ENCODE data around the gene BCL6B. TPM values are rescaled to one million over a fixed set of nuclear protein-coding genes. Genes with fewer than 3 reads are reported as not detected.
"Not testable (repeated sequence)": the region's sequence is repeated elsewhere in the genome, so short reads cannot be mapped to it uniquely, and the experiment has no call there.

BCL6B gene
- total RNA-seq, 1 donor from 2014 or later, result 117 TPM

DNA sequence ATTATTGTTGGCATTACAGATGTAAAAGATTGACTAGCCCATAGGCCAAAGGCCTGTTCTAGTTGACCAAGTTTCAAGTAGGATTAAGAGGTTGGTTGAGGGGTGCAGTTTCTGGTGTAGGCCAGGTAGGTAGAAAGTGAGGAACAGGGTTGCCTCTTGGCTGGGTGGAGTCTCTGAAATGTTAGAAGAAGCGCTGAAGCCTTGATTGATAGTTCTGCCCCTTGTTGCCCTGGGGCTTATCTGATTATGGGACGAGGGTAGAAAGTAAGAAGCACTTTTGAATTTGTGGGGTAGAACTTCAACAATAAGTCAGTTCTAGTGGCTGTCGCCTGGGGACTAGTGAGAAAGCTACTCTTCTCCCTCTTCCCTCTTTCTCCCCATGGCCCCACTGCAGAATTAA is 6.2 kb downstream of the BCL6B start:
- no peak for DNase-seq (ENCODE audit: low read depth, low spot score)

DNA sequence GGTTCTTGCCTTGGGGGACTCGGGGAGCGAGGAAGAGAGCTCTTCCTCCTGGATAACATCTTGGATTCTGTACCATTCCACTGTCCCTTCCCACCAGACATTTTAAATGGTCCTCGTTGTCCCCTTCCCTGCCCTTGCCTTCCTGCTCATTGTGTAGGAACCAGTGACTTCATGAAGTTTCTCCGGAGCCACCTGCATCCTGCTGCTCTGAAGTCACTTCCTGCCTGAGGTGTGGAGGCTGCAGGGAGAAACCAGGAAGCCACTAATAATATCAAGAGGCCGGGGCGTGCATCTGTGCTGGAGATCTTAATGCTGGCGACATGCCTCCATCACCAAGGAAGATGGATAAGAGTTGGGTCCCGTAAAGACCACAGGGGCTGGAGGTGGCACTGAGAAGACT is 6.8 kb downstream of the BCL6B start:
- peak; percentile 87 for DNase-seq (ENCODE audit: low read depth, low spot score)

DNA sequence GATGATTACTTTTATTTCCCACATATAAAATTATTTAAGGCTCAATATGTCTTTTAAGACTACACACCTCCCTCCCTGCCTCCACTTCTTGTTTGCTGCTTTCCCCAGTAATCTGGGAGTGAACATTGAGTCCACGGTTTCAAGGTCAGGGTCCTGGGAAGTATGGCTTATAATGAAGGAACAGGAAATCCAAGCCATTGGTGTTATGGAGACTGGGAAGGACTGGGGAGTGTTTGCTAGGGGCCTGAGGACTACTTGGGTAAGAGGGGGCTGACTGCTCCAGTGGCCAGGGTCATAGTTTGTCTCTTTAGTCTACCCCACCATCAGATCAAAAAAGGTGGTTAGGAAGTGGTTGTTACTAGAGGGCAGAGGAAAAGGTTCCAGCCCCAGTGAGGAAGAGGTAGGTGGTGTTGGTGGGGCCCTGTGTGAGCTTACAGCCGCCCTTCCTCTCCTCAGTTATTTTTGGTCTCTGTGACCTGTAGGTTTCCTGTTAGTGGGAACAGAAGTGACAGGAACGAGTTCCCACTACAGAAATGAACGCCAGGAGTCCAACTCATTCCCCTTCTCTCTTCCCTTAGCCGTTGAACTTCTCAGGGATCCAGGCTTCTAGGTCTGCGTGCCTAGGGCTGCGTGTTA is 12.2 kb downstream of the BCL6B start:
- DNase-seq (ENCODE audit: low read depth, low spot score), result no peak

GRCh38 chr17:7035591-7036368 is 12.9 kb downstream of the BCL6B start, which contains the start of gene SLC16A13:
TSS of gene SLC16A13 (plus strand) at chr17:7036015. CDS start at chr17:7036383, 368 bp downstream.
- peak; percentile 86 for DNase-seq (ENCODE audit: low read depth, low spot score)

- no peak for DNase-seq (ENCODE audit: low read depth, low spot score)
Measured at GRCh38 chr17:7038025-7038862, 15.4 kb downstream of the BCL6B start.

DNA sequence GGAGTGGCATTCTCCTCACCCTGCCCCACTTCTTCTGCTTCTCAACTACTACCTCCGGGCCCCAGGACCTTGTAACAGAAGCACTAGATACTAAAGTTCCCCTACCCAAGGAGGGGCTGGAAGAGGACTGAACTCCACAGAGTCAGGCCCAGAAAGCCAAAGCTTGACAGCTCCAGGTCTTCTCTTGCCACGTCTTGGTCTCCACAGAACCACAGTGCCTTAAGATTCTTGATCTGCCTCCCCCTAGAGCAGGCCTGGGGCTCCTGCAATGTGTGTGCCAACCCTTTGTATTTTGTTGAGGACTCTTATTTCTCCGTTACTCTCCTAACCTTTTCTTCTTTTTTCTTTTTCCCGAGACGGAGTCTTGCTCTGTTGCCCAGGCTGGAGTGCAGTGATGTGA is 17.0 kb downstream of the BCL6B start:
- no peak for DNase-seq (ENCODE audit: low read depth, low spot score)

DNA sequence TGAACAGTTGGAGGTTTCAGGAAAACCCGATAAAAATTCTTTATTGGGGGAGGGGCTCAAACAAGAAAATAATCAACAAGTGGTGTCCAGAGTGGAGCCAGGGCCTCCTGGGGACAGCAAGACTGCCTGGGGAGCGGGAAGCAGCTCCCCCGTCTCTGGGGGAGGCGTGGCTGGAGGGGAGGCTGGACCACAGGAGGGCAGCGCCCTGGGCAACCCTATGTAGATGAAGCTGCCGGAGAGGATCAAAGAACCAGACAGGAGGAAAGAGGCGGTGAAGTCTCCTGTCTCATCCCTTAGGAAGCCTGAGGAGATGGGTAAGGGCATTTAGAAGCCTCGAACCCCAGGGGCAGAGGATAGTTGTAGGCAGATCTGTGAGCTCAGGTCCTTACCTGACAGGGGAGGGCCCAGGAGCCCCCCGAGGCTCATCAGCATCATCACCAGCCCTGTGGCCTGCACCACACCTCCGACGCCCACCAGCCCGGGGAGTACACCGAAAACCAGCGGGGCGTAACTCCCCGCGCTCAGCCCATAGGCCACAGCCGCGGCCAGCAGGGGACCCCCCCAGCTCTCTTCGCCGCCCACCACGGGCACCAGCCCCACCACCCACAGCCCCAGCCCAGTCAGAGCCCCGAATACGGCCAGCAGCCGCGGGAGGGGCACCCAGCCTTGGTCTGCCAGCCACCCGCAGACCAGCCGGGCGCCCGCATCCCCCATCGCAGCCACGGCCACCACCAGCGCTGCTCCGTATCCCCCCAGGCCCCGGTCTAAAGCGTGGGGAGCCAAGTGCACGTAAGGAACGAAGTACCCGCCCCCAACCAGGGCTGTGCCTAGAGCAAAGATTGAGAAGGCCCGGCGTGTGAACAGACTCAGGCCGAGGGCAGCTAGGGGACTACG is 19.0 kb downstream of the BCL6B start:
- no peak for DNase-seq (ENCODE audit: low read depth, low spot score)

GRCh38 chr17:7042501-7043181 is 19.8 kb downstream of the BCL6B start:
- DNase-seq (ENCODE audit: low read depth, low spot score), result no peak

GRCh38 chr17:7043182-7043496 is 20.3 kb downstream of the BCL6B start:
- no peak for DNase-seq (ENCODE audit: low read depth, low spot score)

DNA sequence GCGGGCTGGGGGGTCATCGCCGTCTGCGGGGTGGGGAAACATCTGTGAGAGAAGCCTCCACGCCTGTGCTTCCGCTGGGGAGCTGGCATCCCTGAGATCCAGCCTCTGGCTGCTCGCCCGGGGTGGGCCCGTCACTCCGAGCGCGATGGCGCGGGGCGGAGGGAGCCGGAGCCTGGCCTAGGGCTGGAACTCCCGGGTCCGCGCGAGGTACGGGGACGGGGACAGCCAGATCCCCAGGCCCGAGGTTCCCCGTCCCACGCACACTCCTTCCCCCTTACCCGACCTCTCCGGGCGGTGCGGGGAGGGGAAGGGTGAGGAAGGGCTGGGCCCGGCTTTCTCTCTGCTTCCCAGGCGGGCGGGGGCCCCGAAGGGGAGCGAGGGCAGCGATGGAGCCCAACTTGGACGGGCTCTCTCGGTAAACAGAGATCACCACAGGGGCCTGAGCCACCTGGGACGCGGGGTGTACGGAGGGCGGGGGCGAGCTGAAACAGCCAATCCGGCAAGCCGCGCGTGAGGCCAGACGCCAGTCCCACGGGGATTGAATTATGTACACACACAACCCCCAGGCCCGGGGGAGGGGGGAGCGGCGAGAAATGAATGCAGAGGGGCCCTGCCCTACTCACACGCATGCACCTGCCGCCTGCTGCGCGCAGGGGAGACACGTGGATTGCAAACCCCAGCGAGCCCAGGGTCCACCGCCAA is 20.8 kb downstream of the BCL6B start, which contains the start of gene SLC16A11:
TSS of gene SLC16A11 (minus strand) at position 596 of the 702 bp plus-strand sequence. CDS start at position 17, 579 bp downstream.
- DNase-seq (ENCODE audit: low read depth, low spot score), result no peak

- DNase-seq (ENCODE audit: low read depth, low spot score), result no peak
Measured at GRCh38 chr17:7045492-7046126, 22.8 kb downstream of the BCL6B start.

- no peak for DNase-seq (ENCODE audit: low read depth, low spot score)
Measured at GRCh38 chr17:7046127-7046724, 23.4 kb downstream of the BCL6B start.

- DNase-seq (ENCODE audit: low read depth, low spot score), result not testable (repeated sequence)
Measured at GRCh38 chr17:7046725-7047397, 24.0 kb downstream of the BCL6B start.

DNA sequence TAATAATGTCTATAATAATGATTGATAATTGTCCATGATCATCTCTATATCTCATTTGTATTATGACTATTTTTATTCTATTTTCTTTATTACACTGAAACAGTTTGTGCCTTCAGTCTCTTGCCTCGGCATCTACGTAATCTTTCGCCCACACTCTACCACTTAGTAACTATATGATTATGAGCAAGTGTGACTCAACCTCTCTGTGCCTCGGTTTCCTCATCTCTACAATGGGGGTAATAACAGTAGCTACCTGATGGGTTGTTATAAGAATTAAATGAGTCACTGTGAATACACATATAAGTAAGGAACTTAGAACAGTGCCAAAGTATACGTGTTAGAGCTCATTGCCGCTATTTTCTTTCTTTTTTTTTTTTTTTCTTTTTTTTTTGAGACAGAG is 24.7 kb downstream of the BCL6B start:
- DNase-seq (ENCODE audit: low read depth, low spot score), result no peak

DNA sequence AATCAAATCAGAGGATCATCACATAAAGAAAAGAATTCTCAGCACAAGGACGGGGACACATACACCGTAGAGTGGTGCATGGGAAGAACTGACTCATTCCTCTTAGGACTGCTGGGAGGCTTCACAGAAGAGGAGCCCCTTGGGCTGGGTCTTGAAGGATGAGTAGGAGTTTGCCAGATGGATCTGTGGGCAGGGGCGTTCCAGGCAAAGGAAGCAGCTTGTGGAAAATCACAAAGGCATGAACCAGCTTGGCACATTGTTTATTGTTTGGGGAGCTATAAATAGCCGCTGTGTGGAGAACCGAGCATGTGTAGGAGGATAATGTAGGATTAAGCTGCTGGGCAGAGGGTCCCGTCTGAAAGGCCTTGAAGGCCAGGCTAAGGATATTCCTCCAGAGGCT is 26.1 kb downstream of the BCL6B start:
- DNase-seq (ENCODE audit: low read depth, low spot score), result no peak

DNA sequence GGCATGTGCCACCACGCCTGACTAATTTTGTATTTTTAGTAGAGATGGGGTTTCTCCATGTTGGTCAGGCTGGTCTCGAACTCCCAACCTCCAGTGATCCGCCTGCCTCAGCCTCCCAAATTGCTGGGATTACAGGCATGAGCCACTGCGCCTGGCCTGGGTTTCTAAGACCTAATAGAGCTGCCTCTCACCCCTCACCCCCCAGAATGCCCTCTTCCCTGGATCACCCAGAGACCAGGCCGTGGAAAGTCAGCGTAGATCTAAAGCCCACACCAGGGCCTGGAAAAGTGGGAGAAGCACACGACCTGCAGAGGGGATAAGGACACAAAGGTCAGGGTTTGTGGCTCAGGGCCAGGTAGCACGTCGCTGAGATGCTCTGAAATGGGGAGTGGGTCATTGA is 27.7 kb downstream of the BCL6B start:
- not testable (repeated sequence) for DNase-seq (ENCODE audit: low read depth, low spot score)

DNA sequence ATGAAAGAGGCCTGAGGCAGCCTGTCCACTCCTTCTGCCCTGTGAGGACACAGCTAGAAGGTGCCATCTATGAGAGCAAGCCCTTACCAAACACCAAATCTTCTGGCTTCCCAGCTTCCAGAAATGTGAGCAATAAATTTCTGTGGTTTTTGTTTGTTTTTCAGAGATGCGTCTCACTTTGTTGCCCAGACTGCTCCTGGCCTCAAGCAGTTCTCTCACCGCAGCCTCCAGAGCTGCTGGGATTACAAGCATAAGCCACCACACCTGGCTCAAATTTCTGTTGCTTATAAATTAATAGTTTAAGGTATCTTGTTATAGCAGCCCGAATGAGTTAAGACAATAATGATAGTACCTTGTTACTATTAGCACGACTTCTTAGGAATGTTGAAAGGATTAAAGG is 33.5 kb downstream of the BCL6B start:
- no peak for DNase-seq (ENCODE audit: low read depth, low spot score)

GRCh38 chr17:7058831-7059447 is 36.1 kb downstream of the BCL6B start:
- DNase-seq (ENCODE audit: low read depth, low spot score), result peak; percentile 91

Measured in pulmonary artery endothelial cell (primary cell).